Breast epithelium (tissue), 4 donors: ENCODE results near the gene NTN3. TPM values are rescaled to one million over a fixed set of nuclear protein-coding genes. Genes with fewer than 3 reads are reported as not detected.

Experiments
- DNase-seq, 2 donors: peaks; one replicate each; pipeline ENCODE4 v3.0.0-alpha.2; 2019; ENCODE audit warnings: low spot score in 2 of 2
- H3K27ac ChIP-seq, 2 donors: fragments of 200-600 bp; sonication (generic) in 1 of 2; one replicate each; pipeline ENCODE4 v1.5.1; 2016 to 2019; ENCODE audit warnings: mild to moderate bottlenecking in 1 of 2
- H3K27me3 ChIP-seq, 2 donors: fragments of 200-600 bp; sonication (generic) in 1 of 2; one replicate each; pipeline versions ENCODE4 v1.5.1 to v1.6.0; 2017 to 2019; ENCODE audit warnings: control low read depth in 1 of 2, mild to moderate bottlenecking in 1 of 2
- H3K36me3 ChIP-seq: fragments of 200-600 bp; one replicate; pipeline ENCODE4 v1.5.1; 2019
- H3K4me1 ChIP-seq, 2 donors: fragments of 200-600 bp; sonication (generic); one replicate each; pipeline ENCODE4 v1.5.1; 2016 to 2019; ENCODE audit warnings: control low read depth in 1 of 2
- H3K4me3 ChIP-seq, 3 donors: fragments of 200-600 bp; sonication (generic); 1 replicate in 2 of 3; 2 replicates in 1 of 3; pipeline ENCODE4 v1.5.1; 2016 to 2019; ENCODE audit warnings: mild to moderate bottlenecking in 3 of 3, moderate library complexity in 2 of 3
- H3K9me3 ChIP-seq, 2 donors: fragments of 200-600 bp; sonication (generic) in 1 of 2; one replicate each; pipeline ENCODE4 v1.5.1; 2016 to 2019; ENCODE audit warnings: control low read depth in 1 of 2
- CTCF ChIP-seq, 3 donors: fragments of 450-650 bp; IDR thresholded peaks; one replicate each; pipeline ENCODE4 v1.5.1; 2016 to 2017; ENCODE audit warnings: antibody characterized with exemption in 3 of 3, mild to moderate bottlenecking in 3 of 3, moderate library complexity in 3 of 3
- POLR2A ChIP-seq: fragments of 450-650 bp; IDR thresholded peaks from one replicate; pipeline ENCODE4 v1.6.1; 2016; ENCODE audit warnings: antibody characterized with exemption, mild to moderate bottlenecking, moderate library complexity
- POLR2AphosphoS5 ChIP-seq, 3 donors: sonication (generic); formaldehyde crosslinking; IDR thresholded peaks; one replicate each; pipeline ENCODE4 v1.6.1; 2017; ENCODE audit warnings: antibody characterized with exemption in 3 of 3
- intact Hi-C: fragments of 100-400 bp; cut with DNase I; formaldehyde crosslinking; loops from one replicate; pipeline ENCODE4 v1.15.1; 2023; ENCODE audit warnings: low total_unique reads
- total RNA-seq, 3 donors: library from RNA; depleted of rRNA; stranded (reverse); fragments of >200 nt; gene quantifications; one replicate each; pipeline ENCODE4 v1.1.0, GENCODE V29; 2016

NTN3 gene
- total RNA-seq, 3 donors from 2014 or later = not detected

- Histone ChIP-seq H3K4me3 (no peak overlapping the region), H3K27me3 (no peaks in the 10 kb centered on the region), H3K27ac (peak overlapping the region in 1 of 2 donors; percentile 78), H3K36me3 (no peaks in the 10 kb centered on the region), H3K9me3 (no peaks in the 10 kb centered on the region), H3K4me1 (peaks cover 9 to 29% of the 10 kb centered on the region in 2 donors)
- DNase-seq = no peak
- intact Hi-C loops = no loop called here
- TF ChIP-seq CTCF (IDR thresholded peaks at IDR 0.05) = no peak
- no peak for TF ChIP-seq POLR2A
- TF ChIP-seq POLR2AphosphoS5 (IDR thresholded peaks at IDR 0.05) = no peak
These were observed 9.9 kb downstream of the NTN3 start for GRCh38 chr16:2480948-2481347.

- no peak for DNase-seq
- Histone ChIP-seq H3K27ac (peak overlapping the region; percentile 78 to 90), H3K4me3 (no peak overlapping the region), H3K36me3 (no peaks in the 10 kb centered on the region), H3K4me1 (peaks cover 8 to 27% of the 10 kb centered on the region in 2 donors), H3K9me3 (no peaks in the 10 kb centered on the region), H3K27me3 (no peaks in the 10 kb centered on the region)
- TF ChIP-seq POLR2A (no peak), CTCF (IDR thresholded peaks at IDR 0.05) (no peak), POLR2AphosphoS5 (IDR thresholded peaks at IDR 0.05) (no peak)
- intact Hi-C loops = no loop called here
These were observed 10.6 kb downstream of the NTN3 start for GRCh38 chr16:2481676-2482075.

GRCh38 chr16:2482249-2482648 lies 11.2 kb downstream of the NTN3 start:
- H3K9me3 ChIP-seq = no peaks in the 10 kb centered on the region
- peak overlapping the region in 2 of 3 donors; percentile 40 to 58 for H3K4me3 ChIP-seq
- DNase-seq = no peak
- intact Hi-C loops = no loop called here
- H3K27me3 ChIP-seq = no peaks in the 10 kb centered on the region
- H3K4me1 ChIP-seq = peaks cover 10 to 27% of the 10 kb centered on the region in 2 donors
- peak overlapping the region; percentile 78 to 90 for H3K27ac ChIP-seq
- no peaks in the 10 kb centered on the region for H3K36me3 ChIP-seq
- TF ChIP-seq CTCF (IDR thresholded peaks at IDR 0.05) (no peak), POLR2AphosphoS5 (IDR thresholded peaks at IDR 0.05) (no peak), POLR2A (no peak)

GRCh38 chr16:2482708-2483534 lies 11.8 kb downstream of the NTN3 start:
- TF ChIP-seq POLR2A (no peak), CTCF (IDR thresholded peaks at IDR 0.05) (no peak), POLR2AphosphoS5 (IDR thresholded peaks at IDR 0.05) (peak in 1 of 3 donors; percentile 23)
- Histone ChIP-seq H3K9me3 (no peaks in the 10 kb centered on the region), H3K27me3 (no peaks in the 10 kb centered on the region), H3K36me3 (no peaks in the 10 kb centered on the region), H3K27ac (peak overlapping the region; percentile 78 to 90), H3K4me3 (peak overlapping the region; percentile 3 to 58 (median 40)), H3K4me1 (peaks cover 10 to 27% of the 10 kb centered on the region in 2 donors)
- DNase-seq = peak; percentile 72 to 74
- intact Hi-C loops = no loop called here
